ENCODE data around the gene SERTAD4.

The SERTAD4 gene

GRCh38 chr1:210222340-210223006, 10.1 kb upstream of the SERTAD4 start (continued):
- TF ChIP-seq TSHZ2 (CRISPR knock-in tag; IDR thresholded peaks at IDR 0.05) (no peak), ZNF8 (CRISPR knock-in tag; IDR thresholded peaks at IDR 0.05) (no peak), SNAI2 (CRISPR knock-in tag; IDR thresholded peaks at IDR 0.05) (no peak), ZNF70 (CRISPR knock-in tag; IDR thresholded peaks at IDR 0.05) (no peak), ZC3H10 (CRISPR knock-in tag; IDR thresholded peaks at IDR 0.05) (no peak)

DNA sequence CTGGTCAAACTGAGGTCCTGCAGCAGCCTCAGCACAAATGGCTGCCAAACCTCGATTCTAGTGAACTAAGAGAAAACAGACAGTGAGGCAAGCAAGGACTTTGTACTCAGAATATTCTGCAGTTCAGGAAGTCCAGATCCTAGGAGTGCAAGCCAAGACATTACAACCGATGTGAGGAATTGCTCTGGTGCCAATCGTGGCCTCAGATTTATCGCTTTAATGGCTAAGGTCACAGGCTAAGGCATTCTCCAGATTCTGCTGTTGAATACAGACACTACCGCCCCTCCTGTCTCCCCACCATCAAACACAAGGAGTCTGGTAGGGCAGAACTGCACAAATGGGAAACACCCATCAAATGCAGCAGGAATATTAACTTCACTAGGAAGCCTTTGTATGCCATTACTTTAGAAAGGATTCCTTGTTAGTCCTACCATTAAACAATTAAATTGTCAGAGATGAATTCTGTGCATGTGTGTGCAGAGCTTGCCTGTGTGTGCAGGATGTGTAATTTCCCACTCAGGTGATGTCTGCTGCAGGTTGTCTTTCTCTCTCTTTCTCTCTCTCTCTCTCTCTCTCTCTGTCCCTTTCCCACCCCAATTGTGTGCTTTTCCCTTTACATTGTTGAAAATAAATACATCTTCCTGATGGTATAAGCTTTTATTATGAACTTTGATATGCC, 9.2 kb upstream of the SERTAD4 start:
- peak; percentile 22; the same call in 2 of the 3 replicates for ATAC-seq
- TF ChIP-seq SNAI2 (CRISPR knock-in tag; IDR thresholded peaks at IDR 0.05) (no peak), ZNF8 (CRISPR knock-in tag; IDR thresholded peaks at IDR 0.05) (no peak), ISL1 (CRISPR knock-in tag; IDR thresholded peaks at IDR 0.05) (no peak), TCF4 (CRISPR knock-in tag; IDR thresholded peaks at IDR 0.05; ENCODE audit: borderline replicate concordance) (no peak)

- ATAC-seq, result no peak
- TF ChIP-seq TCF4 (CRISPR knock-in tag; IDR thresholded peaks at IDR 0.05; ENCODE audit: borderline replicate concordance), result no peak
Observed at GRCh38 chr1:210228158-210228557, 4.4 kb upstream of the SERTAD4 start.

- no peak for ATAC-seq
- TF ChIP-seq, protein P1, sequence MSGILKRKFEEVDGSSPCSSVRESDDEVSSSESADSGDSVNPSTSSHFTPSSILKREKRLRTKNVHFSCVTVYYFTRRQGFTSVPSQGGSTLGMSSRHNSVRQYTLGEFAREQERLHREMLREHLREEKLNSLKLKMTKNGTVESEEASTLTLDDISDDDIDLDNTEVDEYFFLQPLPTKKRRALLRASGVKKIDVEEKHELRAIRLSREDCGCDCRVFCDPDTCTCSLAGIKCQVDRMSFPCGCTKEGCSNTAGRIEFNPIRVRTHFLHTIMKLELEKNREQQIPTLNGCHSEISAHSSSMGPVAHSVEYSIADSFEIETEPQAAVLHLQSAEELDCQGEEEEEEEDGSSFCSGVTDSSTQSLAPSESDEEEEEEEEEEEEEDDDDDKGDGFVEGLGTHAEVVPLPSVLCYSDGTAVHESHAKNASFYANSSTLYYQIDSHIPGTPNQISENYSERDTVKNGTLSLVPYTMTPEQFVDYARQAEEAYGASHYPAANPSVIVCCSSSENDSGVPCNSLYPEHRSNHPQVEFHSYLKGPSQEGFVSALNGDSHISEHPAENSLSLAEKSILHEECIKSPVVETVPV (CRISPR knock-in tag; IDR thresholded peaks at IDR 0.05), result no peak
- TF ChIP-seq ZFP30 (CRISPR knock-in tag; IDR thresholded peaks at IDR 0.05), result no peak
- TF ChIP-seq ESRRG (CRISPR knock-in tag; IDR thresholded peaks at IDR 0.05), result no peak
- no peak for TF ChIP-seq PATZ1 (CRISPR knock-in tag; IDR thresholded peaks at IDR 0.05; ENCODE audit: borderline replicate concordance)
- no peak for TF ChIP-seq SNAI2 (CRISPR knock-in tag; IDR thresholded peaks at IDR 0.05)
- TF ChIP-seq, protein P2, sequence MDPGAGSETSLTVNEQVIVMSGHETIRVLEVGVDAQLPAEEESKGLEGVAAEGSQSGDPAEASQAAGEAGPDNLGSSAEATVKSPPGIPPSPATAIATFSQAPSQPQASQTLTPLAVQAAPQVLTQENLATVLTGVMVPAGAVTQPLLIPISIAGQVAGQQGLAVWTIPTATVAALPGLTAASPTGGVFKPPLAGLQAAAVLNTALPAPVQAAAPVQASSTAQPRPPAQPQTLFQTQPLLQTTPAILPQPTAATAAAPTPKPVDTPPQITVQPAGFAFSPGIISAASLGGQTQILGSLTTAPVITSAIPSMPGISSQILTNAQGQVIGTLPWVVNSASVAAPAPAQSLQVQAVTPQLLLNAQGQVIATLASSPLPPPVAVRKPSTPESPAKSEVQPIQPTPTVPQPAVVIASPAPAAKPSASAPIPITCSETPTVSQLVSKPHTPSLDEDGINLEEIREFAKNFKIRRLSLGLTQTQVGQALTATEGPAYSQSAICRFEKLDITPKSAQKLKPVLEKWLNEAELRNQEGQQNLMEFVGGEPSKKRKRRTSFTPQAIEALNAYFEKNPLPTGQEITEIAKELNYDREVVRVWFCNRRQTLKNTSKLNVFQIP (CRISPR knock-in tag; IDR thresholded peaks at IDR 0.05; ENCODE audit: borderline replicate concordance, low read depth), result no peak
- no peak for TF ChIP-seq ZNF8 (CRISPR knock-in tag; IDR thresholded peaks at IDR 0.05)
- no peak for TF ChIP-seq BACH2 (CRISPR knock-in tag; IDR thresholded peaks at IDR 0.05; ENCODE audit: borderline replicate concordance)
Observed at GRCh38 chr1:210230149-210230695, 2.4 kb upstream of the SERTAD4 start.

GRCh38 chr1:210231846-210232510, 618 bp upstream of the SERTAD4 start:
- peak; percentile 26 for ATAC-seq
- TF ChIP-seq SNAI2 (CRISPR knock-in tag; IDR thresholded peaks at IDR 0.05), result no peak
- TF ChIP-seq ZNF565 (CRISPR knock-in tag; conservative IDR thresholded peaks at IDR 0.05; ENCODE audit: low read depth), result no peak
- TF ChIP-seq PPARA (CRISPR knock-in tag; IDR thresholded peaks at IDR 0.05; ENCODE audit: borderline replicate concordance), result no peak
- TF ChIP-seq TOX (CRISPR knock-in tag; IDR thresholded peaks at IDR 0.05; ENCODE audit: borderline replicate concordance), result no peak
- no peak for TF ChIP-seq ZFP30 (CRISPR knock-in tag; IDR thresholded peaks at IDR 0.05)
- no peak for TF ChIP-seq CREB5 (CRISPR knock-in tag; IDR thresholded peaks at IDR 0.05; ENCODE audit: low read depth)
- no peak for TF ChIP-seq ARNTL (CRISPR knock-in tag; IDR thresholded peaks at IDR 0.05; ENCODE audit: borderline replicate concordance, low read depth)
- no peak for TF ChIP-seq OSR1 (CRISPR knock-in tag; IDR thresholded peaks at IDR 0.05)
- no peak for TF ChIP-seq TCF4 (CRISPR knock-in tag; IDR thresholded peaks at IDR 0.05; ENCODE audit: borderline replicate concordance)
- no peak for TF ChIP-seq ZNF70 (CRISPR knock-in tag; IDR thresholded peaks at IDR 0.05)
- no peak for TF ChIP-seq PATZ1 (CRISPR knock-in tag; IDR thresholded peaks at IDR 0.05; ENCODE audit: borderline replicate concordance)
- no peak for TF ChIP-seq RARB (CRISPR knock-in tag; IDR thresholded peaks at IDR 0.05)
- no peak for TF ChIP-seq ZFP3 (CRISPR knock-in tag; IDR thresholded peaks at IDR 0.05)

All from SK-N-SH treated with all-trans-retinoic acid at 6 μM for 48 hours (cell line).